Liver (tissue), 3 donors: ENCODE data around the gene IL1RAP.

ENCODE experiments used
- GABPA ChIP-seq, 2 donors: IDR thresholded peaks in 1 of 2; conservative IDR thresholded peaks in 1 of 2; 2 replicates each; pipeline ENCODE4 v1.6.1; 2016; ENCODE audit warnings: antibody characterized with exemption in 2 of 2, mild to moderate bottlenecking in 1 of 2, moderate library complexity in 1 of 2
- JUND ChIP-seq, 2 donors: IDR thresholded peaks; 2 replicates each; pipeline ENCODE4 v1.6.1; 2016; ENCODE audit warnings: antibody characterized with exemption in 2 of 2
- RAD21 ChIP-seq, 2 donors: IDR thresholded peaks; 2 replicates each; pipeline ENCODE4 v1.6.1; 2016; ENCODE audit warnings: antibody characterized with exemption in 2 of 2, mild to moderate bottlenecking in 2 of 2
- TAF1 ChIP-seq: conservative IDR thresholded peaks from 2 replicates; pipeline ENCODE4 v1.6.1; 2016; ENCODE audit warnings: antibody characterized with exemption, mild to moderate bottlenecking
- TF ChIP-seq, protein P1 (sequence below): fragments of 150-350 bp; IDR thresholded peaks from 2 replicates; pipeline ENCODE4 v1.5.1; 2017; ENCODE audit warnings: improper control_type of control experiment, low read depth, low read length; ENCODE audit not compliant: missing input control
- donor health status: healthy.
- donor health status: healthy.

- TF ChIP-seq, protein P1, sequence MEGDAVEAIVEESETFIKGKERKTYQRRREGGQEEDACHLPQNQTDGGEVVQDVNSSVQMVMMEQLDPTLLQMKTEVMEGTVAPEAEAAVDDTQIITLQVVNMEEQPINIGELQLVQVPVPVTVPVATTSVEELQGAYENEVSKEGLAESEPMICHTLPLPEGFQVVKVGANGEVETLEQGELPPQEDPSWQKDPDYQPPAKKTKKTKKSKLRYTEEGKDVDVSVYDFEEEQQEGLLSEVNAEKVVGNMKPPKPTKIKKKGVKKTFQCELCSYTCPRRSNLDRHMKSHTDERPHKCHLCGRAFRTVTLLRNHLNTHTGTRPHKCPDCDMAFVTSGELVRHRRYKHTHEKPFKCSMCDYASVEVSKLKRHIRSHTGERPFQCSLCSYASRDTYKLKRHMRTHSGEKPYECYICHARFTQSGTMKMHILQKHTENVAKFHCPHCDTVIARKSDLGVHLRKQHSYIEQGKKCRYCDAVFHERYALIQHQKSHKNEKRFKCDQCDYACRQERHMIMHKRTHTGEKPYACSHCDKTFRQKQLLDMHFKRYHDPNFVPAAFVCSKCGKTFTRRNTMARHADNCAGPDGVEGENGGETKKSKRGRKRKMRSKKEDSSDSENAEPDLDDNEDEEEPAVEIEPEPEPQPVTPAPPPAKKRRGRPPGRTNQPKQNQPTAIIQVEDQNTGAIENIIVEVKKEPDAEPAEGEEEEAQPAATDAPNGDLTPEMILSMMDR, result no peak
- TF ChIP-seq TAF1, result no peak
- no peak for TF ChIP-seq GABPA (IDR thresholded peaks at IDR 0.05 in 1 of 2, conservative IDR thresholded peaks at IDR 0.05 in 1 of 2)
- no peak for TF ChIP-seq RAD21 (IDR thresholded peaks at IDR 0.05)
- no peak for TF ChIP-seq JUND (IDR thresholded peaks at IDR 0.05)
Observed at GRCh38 chr3:190539526-190539925, 25.6 kb downstream of the IL1RAP start.
